ENCODE results near the gene SCN8A. TPM values are rescaled to one million over a fixed set of nuclear protein-coding genes. Genes with fewer than 3 reads are reported as not detected.
"Not testable (repeated sequence)": the region's sequence is repeated elsewhere in the genome, so short reads cannot be mapped to it uniquely, and the experiment has no call there.

SCN8A gene
- total RNA-seq, 1 experiment from 2014 or later: 5.4 TPM

DNA sequence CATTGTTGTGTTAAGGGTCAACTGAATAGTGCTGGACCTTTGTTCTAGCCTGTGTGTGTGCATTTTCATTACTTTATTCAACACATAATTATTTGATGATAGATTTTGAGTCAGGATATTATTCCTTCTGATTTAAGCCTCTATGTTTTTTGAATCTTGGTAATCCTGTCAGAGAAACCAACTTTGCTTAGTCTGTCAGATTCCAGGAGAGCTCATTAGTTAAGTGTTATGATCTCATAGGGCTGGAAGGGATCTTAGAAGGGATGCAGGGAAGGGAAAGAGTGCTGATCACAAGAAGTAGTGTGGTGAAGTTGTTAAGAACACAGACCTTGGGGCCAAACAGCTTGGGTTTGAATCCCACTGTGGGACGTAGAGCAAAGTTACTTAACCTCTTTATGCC, 52.9 kb downstream of the SCN8A start:
- POLR2A ChIA-PET (ENCODE audit: low non-redundant PET): no interaction called here
- Histone ChIP-seq H3K9me3 (ENCODE audit: low read depth, low read length, poor library complexity, severe bottlenecking) (no peaks in the 10 kb centered on the region), H3K4me1 (ENCODE audit: insufficient read depth, low read length, poor library complexity, severe bottlenecking) (no peaks in the 10 kb centered on the region), H3K4me3 (ENCODE audit: low read depth, low read length, poor library complexity, severe bottlenecking) (no peak overlapping the region), H3K27me3 (replicated peaks; ENCODE audit: insufficient read depth, low read depth, low read length, poor library complexity) (no peaks in the 10 kb centered on the region), H3K36me3 (ENCODE audit: insufficient read depth, low read length, poor library complexity, severe bottlenecking) (no peaks in the 10 kb centered on the region), H3K27ac (ENCODE audit: low read depth, low read length, poor library complexity, severe bottlenecking) (no peak overlapping the region)
- intact Hi-C loops (cut with micrococcal nuclease; ENCODE audit: unreplicated experiment): no loop called here
- TF ChIP-seq CTCF (conservative IDR thresholded peaks at IDR 0.05; ENCODE audit: low read depth, low read length) (no peak), EZH2 (IDR thresholded peaks at IDR 0.05; ENCODE audit: borderline replicate concordance, low read depth, low read length, poor library complexity, severe bottlenecking) (no peak)
- BruUV-seq (replicated peaks): no TSS peak
- no peak for DNase-seq (ENCODE audit: low spot score)
- CTCF ChIA-PET: no interaction called here

- CTCF ChIA-PET; BruUV-seq (replicated peaks); H3K4me3 ChIP-seq (ENCODE audit: low read depth, low read length, poor library complexity, severe bottlenecking); H3K9me3 ChIP-seq (ENCODE audit: low read depth, low read length, poor library complexity, severe bottlenecking); H3K36me3 ChIP-seq (ENCODE audit: insufficient read depth, low read length, poor library complexity, severe bottlenecking); DNase-seq (ENCODE audit: low spot score); intact Hi-C loops (cut with micrococcal nuclease; ENCODE audit: unreplicated experiment); POLR2A ChIA-PET (ENCODE audit: low non-redundant PET); H3K27me3 ChIP-seq (replicated peaks; ENCODE audit: insufficient read depth, low read depth, low read length, poor library complexity); H3K27ac ChIP-seq (ENCODE audit: low read depth, low read length, poor library complexity, severe bottlenecking); H3K4me1 ChIP-seq (ENCODE audit: insufficient read depth, low read length, poor library complexity, severe bottlenecking): not testable (repeated sequence)
These were observed 53.7 kb downstream of the SCN8A start for GRCh38 chr12:51644691-51645090.

DNA sequence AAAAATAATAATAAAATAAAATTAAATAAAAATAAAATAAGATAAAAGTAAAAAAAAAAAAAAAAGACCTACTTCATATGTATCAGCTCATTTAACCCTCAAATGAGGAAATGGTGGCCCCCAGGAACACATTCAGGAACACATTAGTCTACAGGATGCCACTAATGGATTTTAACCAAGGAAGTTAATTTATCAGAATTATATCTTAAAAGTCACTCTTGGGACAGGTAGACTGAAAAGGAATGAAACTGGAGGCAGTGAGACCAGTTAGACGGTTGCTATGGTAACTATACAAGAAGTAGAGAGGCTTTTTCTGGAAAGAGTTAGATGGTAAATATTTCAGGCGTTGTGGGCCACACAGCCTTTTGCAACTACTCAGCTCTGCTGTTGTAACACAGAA, 54.9 kb downstream of the SCN8A start:
- Histone ChIP-seq H3K36me3 (ENCODE audit: insufficient read depth, low read length, poor library complexity, severe bottlenecking) (no peaks in the 10 kb centered on the region), H3K4me3 (ENCODE audit: low read depth, low read length, poor library complexity, severe bottlenecking) (no peak overlapping the region), H3K9me3 (ENCODE audit: low read depth, low read length, poor library complexity, severe bottlenecking) (no peaks in the 10 kb centered on the region), H3K27me3 (replicated peaks; ENCODE audit: insufficient read depth, low read depth, low read length, poor library complexity) (no peaks in the 10 kb centered on the region), H3K4me1 (ENCODE audit: insufficient read depth, low read length, poor library complexity, severe bottlenecking) (no peaks in the 10 kb centered on the region), H3K27ac (ENCODE audit: low read depth, low read length, poor library complexity, severe bottlenecking) (no peak overlapping the region)
- intact Hi-C loops (cut with micrococcal nuclease; ENCODE audit: unreplicated experiment): no loop called here
- ChIA-PET CTCF (no interaction called here), POLR2A (ENCODE audit: low non-redundant PET) (interaction anchor here (0.6 kb wide), 1 partner anchor 35 kb away, joined by 6 read pairs; no protein-coding TSS in a partner anchor)
- TF ChIP-seq EZH2 (IDR thresholded peaks at IDR 0.05; ENCODE audit: borderline replicate concordance, low read depth, low read length, poor library complexity, severe bottlenecking) (no peak), CTCF (conservative IDR thresholded peaks at IDR 0.05; ENCODE audit: low read depth, low read length) (no peak)
- DNase-seq (ENCODE audit: low spot score): no peak
- no TSS peak for BruUV-seq (replicated peaks)

DNA sequence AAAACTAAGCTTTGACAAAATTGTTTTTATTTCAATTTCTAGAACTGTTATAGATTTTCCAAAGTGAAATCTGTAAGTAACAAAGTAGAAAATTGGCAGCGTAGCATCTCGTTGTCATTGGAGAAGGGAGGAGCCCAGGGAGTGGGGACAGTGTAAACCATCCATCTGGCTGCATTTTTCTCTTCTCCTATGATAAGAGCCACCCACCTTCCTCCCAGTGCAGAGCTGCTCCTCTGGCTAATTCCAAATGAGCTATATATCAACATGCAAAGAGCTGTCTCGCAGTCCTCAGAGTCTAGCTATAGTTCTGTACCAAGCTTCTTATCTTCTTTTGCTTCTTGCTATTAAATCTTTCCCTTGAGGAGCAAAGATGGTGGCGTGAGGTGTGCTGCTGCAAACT, 56.6 kb downstream of the SCN8A start:
- Histone ChIP-seq H3K4me3 (ENCODE audit: low read depth, low read length, poor library complexity, severe bottlenecking) (no peak overlapping the region), H3K4me1 (ENCODE audit: insufficient read depth, low read length, poor library complexity, severe bottlenecking) (no peaks in the 10 kb centered on the region), H3K27me3 (replicated peaks; ENCODE audit: insufficient read depth, low read depth, low read length, poor library complexity) (no peaks in the 10 kb centered on the region), H3K27ac (ENCODE audit: low read depth, low read length, poor library complexity, severe bottlenecking) (no peak overlapping the region), H3K9me3 (ENCODE audit: low read depth, low read length, poor library complexity, severe bottlenecking) (no peaks in the 10 kb centered on the region), H3K36me3 (ENCODE audit: insufficient read depth, low read length, poor library complexity, severe bottlenecking) (no peaks in the 10 kb centered on the region)
- CTCF ChIA-PET: no interaction called here
- no peak for DNase-seq (ENCODE audit: low spot score)
- POLR2A ChIA-PET (ENCODE audit: low non-redundant PET): no interaction called here
- TF ChIP-seq CTCF (conservative IDR thresholded peaks at IDR 0.05; ENCODE audit: low read depth, low read length) (no peak), EZH2 (IDR thresholded peaks at IDR 0.05; ENCODE audit: borderline replicate concordance, low read depth, low read length, poor library complexity, severe bottlenecking) (no peak)
- intact Hi-C loops (cut with micrococcal nuclease; ENCODE audit: unreplicated experiment): no loop called here
- no TSS peak for BruUV-seq (replicated peaks)

Data from A673 (cell line).